GM19463 (cell line): Measurements from ENCODE around the gene APAF1.

Experiments used
- ATAC-seq: cut with Tn5 transposase; IDR thresholded peaks from one replicate; pipeline ENCODE4 v1.9.1; 2021; ENCODE audit warnings: mild to moderate bottlenecking, moderate library complexity; ENCODE audit not compliant: unreplicated experiment

The APAF1 gene

DNA sequence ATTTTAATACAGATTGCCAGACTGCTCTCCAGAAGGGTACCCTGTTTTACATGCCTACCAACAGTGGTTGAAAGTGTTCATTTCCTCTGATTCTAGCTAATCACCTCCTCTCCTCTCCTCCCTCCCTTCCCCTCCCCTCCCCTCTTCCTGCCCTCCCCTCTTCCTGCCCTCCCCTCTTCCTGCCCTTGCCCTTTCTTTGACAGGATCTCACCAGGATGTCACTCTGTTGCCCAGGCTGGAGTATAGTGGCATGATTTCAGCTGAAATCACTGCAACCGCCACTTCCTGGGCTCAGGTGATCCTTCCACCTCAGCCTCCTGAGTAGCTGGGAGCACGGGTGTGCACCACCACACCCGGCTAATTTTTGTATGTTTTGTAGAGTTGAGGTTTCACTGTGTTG lies 24.7 kb downstream of the APAF1 start:
- ATAC-seq = no peak

GRCh38 chr12:98671459-98671858 lies 26.4 kb downstream of the APAF1 start:
- ATAC-seq = no peak

- ATAC-seq = no peak
These were observed 29.8 kb downstream of the APAF1 start for GRCh38 chr12:98674841-98675240.

DNA sequence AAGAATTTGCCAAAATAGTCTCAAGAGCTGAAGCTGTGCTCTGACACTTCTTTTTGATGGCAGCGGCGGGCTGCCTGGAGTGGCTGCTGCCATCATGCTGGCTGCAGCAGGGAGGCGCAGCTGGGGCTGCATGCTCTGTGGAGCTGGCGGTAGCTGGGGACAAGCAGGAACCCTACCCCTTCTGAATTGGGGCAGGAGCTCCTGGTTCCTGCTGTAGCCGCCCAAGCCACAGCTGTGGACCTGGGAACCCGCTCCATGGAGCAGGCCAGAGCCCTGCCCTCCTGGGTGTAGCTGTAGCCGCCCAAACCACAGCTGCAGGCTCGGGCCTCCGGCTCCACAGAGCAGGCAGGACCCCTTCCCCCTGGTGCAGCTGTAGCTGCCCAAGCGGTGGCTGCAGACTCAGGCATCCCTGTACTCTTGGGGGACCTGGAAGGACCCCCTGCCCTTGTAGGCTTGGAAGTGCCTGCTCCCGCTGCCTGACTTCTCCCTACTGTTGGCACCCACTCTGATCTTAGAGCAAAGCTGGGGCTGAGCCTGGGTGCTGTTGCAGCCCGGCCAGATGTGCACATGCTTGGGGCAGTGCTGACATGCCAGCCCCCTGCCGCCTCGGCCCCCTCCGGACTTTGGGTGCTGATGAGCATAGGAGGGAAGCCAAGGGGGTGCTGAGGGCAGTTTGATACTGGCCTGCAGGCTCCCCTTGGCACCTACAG lies 33.3 kb downstream of the APAF1 start:
- ATAC-seq = no peak

DNA sequence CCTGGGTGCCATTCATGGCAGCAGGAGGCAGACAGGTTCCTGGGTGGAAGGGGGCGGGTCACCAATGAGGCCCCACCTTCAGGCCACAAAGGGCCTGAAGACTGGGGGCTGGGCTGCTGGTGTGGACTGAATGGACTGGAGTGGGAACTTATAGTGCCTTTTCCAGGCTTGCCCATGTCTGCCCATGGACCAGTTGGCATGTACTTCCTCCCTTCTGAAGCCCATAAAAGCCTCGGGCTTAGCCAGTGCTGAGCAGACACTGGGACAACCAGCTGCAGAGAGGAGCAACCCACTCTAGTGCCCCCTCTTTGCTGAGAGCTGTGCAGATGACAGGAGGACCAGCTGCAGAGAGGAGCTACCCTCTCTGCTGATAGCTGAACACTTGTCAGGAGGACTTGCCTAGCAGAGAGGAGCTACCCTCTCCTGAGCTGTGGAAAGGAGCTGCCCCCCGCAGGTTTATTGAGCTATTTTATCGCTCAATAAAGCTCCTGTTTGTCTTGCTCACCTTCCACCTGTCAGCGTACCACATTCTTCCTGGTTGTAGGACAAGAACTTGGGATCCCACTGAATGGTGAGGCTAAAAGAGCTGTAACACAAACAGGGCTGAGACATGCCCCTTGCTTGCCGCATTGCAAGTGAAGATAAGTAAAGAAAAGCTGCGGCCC lies 34.0 kb downstream of the APAF1 start:
- ATAC-seq = no peak

DNA sequence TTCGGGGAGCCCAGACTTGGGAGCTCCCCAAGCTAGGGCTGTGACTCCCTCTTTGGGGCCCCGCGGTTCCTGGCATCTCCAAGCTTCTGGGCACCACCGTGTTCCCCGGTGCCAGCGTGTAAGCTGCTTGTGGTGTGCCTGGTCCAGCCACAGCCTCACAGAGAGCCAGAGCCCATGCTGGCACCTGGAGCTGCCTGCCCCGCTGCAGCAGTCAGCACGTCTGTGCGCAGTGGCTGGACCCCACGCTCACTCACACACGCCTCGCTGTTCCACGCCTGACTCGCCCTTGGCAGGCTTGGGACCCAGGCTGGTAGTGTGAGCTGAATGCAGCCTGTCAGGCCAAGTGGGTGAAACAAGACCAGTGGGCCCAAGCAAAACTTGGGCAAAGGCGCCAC lies 34.5 kb downstream of the APAF1 start:
- no peak for ATAC-seq

DNA sequence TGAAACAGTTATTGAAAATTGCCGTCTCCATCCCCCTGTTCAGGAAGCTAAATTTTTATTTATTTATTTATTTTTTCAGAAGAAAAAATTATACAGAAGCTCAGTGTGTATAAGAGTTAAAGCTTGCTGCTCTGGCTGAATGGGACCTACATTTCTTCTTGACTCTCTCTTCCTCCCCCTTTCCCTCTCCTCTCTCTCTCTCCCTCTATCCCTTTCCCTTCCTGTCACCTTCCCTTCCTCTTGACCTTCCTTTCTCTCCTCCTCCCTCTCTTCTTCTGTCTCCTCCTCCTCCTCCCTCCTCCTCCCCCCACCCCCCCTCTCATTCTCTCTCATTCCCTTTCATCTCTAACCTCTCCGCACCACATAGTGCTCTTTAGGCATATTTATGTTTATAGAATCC lies 39.1 kb downstream of the APAF1 start:
- no peak for ATAC-seq

DNA sequence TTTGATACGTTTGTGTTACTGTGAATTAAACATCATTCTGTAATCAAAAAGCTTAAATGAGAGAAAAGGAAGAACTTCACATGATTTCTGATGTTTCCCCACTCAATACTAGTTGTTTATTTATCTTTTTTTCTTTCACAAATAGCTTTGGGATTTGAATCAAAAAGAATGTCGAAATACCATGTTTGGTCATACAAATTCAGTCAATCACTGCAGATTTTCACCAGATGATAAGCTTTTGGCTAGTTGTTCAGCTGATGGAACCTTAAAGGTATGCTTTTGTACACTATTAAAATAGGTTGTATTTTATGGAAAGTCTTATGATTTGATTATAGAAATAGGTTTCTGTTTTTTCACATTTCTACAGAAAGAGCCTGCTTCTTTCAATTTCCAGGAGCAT lies 41.5 kb downstream of the APAF1 start:
- ATAC-seq = no peak

DNA sequence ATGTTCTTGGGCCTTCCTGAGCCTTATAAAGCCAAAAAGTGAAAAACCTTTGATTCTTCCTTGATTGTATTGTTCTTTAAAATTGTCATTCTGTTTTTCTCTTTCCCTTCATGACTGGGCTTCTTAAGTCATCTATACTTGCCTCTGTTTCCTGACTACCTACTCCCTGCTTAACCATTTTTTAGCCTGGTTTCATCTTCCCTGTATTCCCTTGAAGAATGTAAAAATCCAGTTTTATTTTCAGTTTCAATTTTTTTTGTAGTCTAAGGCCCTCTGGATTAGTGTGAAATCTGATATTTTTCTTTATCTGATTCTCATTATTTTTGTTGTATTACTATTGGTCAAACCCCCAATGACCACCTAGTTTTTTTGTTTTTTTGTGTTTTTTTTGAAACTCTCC lies 46.3 kb downstream of the APAF1 start:
- no peak for ATAC-seq

GRCh38 chr12:98696036-98696646 lies 51.1 kb downstream of the APAF1 start:
- ATAC-seq = no peak

DNA sequence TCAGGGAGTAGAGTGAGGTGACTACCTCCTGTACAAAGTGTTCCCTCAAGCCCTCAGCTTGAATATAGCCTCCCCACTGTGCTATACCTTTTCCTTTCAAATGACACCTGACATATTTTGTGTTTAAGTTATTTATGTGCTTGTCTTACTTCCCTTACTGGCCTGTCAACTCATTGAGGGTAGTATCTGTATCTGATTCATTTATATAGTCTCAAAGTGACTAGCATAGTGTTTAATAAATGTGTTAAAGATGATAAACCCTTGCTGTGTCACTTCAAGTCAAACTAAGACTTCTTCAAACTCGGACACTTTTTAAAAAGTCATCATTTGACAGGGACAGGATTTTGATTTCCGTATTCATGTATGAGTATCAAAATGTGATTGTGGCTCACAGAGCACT lies 52.1 kb downstream of the APAF1 start:
- no peak for ATAC-seq

GRCh38 chr12:98698603-98699463 lies 53.7 kb downstream of the APAF1 start:
- peak; percentile 96 for ATAC-seq

DNA sequence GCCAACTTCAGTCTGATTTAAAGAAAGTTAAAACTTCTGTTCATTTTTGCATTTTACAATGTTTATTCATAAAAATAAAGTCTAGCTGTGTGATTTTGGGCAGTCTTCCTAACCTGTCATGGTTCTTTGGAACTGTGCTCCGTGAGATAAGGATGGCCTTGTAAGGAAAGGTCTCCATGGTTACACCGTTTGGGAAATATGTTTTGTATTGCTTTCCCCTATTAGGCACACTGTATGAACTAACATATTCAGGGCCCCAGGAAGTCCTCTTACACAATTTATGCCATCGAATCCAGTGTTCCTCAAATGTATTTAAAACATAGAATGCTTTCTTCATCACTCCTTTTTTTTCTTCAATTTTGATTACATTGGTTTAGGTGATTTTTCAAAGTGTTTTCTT lies 54.5 kb downstream of the APAF1 start:
- ATAC-seq = no peak

DNA sequence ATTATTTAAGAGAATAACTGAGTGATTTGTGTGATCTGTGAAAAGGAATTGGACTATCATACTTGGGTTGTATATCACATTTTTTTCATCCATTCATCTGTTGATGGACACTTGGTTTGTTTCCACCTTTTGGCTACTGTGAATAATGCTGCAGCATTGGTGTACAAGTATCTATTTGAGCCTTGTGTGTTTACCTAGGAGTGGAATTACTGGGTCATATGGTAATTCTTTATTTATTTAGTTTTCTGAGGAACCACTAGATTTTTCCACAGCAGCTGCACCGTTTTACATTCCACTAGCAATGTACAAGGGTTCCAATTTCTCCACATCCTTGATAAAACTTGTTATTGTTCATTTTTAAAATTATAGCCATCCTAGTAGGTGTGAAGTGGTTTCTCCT lies 56.1 kb downstream of the APAF1 start:
- ATAC-seq = no peak

DNA sequence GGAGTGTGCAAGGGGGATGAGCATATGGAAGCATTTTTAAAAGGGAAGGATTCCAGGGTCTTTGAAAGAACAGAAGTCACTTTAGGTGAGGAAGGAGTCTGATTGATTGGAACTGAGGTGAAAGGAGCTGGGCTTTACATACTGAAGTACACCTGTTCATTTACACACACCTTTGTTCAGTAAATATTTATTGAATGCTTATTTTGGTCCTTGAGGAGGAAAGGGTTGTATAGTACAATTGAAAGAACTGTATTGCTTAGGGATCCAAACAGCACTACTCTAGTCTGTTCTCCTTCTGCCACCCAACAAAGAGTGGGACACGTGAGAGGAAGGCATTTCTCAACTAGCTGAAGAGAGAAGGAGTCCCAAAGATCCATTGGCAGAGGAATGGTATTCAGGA lies 63.9 kb downstream of the APAF1 start:
- no peak for ATAC-seq

DNA sequence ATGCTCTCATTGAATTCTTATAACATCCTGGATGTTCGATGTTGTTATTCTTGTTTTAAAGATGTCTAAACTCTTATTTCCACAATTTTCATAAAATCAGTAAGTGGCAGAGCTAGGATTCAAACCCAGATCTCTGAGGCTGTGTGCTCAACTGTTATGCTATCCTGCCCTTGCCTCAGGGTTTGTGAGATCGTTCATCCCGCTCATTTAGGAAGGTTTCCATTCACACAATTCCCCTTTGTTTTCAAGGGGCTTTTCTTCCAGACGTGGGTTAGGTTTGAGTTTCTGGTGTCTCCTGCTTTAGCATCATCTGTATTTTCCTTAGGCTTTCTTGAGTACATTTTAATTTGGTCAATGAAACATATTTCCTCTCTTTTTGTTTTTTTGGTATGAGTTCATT lies 69.3 kb downstream of the APAF1 start:
- no peak for ATAC-seq

- peak; percentile 56 for ATAC-seq
These were observed 74.7 kb downstream of the APAF1 start for GRCh38 chr12:98719515-98720504.

GRCh38 chr12:98721204-98721702 lies 76.2 kb downstream of the APAF1 start:
- ATAC-seq = no peak

DNA sequence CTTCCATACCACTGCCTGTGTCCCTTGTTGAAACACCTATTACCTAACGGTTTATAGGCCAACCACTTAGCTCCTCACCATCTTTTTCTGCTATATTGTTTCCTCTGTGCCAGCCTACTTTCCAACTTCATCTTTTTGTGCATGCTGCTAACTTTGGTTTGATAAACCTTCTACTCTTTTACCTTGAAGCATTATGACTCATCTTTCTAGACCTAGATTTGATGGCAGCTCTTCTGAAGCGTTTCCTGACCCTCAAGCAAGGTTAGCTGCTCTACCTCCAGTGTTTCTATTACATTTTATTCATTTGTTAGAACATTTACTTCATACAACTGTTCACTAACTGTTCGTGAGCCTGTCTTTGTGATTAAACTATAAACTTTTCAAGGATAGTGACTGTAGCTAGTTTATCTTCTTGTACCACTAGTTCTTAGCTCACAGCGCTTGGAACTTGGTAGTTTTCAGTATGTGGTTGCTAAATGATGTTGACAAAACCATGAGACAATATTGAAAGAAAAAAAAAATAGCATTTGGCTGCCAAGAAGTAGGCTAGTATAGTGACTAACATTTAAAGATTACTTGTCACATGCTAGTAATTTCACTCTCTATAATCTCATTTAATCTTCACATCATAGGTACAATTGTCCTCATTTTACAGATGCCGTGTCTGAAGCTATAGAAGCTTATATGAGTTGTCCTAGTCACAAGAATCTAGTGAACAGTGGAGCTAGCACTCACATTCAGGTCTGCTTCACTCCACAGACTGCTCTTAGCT lies 79.5 kb downstream of the APAF1 start:
- no peak for ATAC-seq
